ENCODE results near the gene MVP.

- TF ChIP-seq CTCF (conservative IDR thresholded peaks at IDR 0.05; ENCODE audit: low read depth, low read length) (0 out of 2 replicates have a peak, but pooled peaks have one; percentile 11), EZH2 (IDR thresholded peaks at IDR 0.05; ENCODE audit: low read length, unreplicated experiment) (no peak), EZH2phosphoT487 (IDR thresholded peaks at IDR 0.05; ENCODE audit: borderline replicate concordance, low read length) (no peak)
Observed at GRCh38 chr16:29863669-29863984, 43.4 kb downstream of the MVP start.
